ENCODE data around the gene ABHD17C. TPM values are rescaled to one million over a fixed set of nuclear protein-coding genes. Genes with fewer than 3 reads are reported as not detected.

The ABHD17C gene
- total RNA-seq, 2 donors from 2014 or later = 6.2 to 6.4 TPM

DNA sequence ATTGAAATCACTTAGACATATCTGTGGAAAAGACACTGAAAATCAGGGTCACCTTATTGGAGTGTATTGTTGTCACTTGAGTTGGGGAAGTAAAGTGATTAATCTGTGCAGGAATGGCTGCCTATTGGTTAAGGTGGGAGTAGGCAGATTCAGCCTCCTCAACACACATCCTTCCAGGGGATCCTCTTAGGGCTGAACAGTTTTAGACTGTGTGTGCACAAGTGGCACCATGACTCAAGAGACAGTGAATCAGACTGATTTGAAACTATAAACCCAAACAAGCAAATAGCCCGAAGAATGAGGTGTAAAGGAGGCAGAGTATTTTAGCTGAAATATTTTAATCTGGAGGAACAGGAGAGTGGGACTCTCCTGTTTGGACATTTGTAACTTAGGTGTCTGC lies 4.9 kb downstream of the ABHD17C start:
- Mint-ChIP-seq H3K27ac (no peak overlapping the region), H3K4me1 (peaks cover 31% of the 10 kb centered on the region), H3K4me3 (no peak overlapping the region), H3K9me3 (no peaks in the 10 kb centered on the region), H3K36me3 (ENCODE audit: low read depth) (no peaks in the 10 kb centered on the region), H3K27me3 (no peaks in the 10 kb centered on the region)
- ATAC-seq (replicated peaks) = peak; percentile 19

DNA sequence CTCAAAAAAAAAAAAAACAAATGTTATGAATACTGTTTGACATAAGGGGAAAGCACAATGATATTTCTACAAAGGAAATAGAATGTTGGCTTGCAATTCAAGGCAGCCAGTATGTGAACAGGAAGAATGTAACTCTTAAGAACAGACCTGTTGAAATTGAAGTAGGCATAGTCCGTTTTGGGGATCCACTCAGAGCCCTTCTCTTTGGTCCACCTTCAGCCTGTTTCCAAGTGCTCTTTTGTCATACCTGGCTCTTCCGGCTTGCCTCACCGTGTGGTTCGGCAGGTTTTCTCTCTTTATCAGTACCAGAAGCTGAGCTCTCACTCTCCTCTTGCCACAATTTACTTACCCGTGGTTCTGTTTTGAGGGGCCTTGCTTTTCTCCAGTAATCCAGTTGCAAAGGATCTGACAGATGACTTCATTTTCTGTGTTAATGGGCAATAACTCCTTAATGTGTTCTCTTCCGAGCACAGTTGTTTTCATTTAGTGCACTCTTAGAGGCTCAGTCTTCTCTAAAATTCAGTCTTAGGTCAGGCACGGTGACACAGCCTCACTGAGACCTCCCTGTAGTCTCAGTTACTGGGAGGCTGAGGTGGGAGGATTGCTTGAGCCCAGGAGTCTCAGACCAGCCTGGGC lies 6.7 kb downstream of the ABHD17C start:
- Mint-ChIP-seq H3K27ac (peak overlapping the region; percentile 13), H3K36me3 (ENCODE audit: low read depth) (no peaks in the 10 kb centered on the region), H3K27me3 (no peaks in the 10 kb centered on the region), H3K4me3 (no peak overlapping the region), H3K4me1 (peaks cover 28% of the 10 kb centered on the region), H3K9me3 (no peaks in the 10 kb centered on the region)
- ATAC-seq (replicated peaks) = no peak

GRCh38 chr15:80703081-80703480 lies 8.0 kb downstream of the ABHD17C start:
- ATAC-seq (replicated peaks) = no peak
- Mint-ChIP-seq H3K27ac (no peak overlapping the region), H3K36me3 (ENCODE audit: low read depth) (no peaks in the 10 kb centered on the region), H3K4me3 (no peak overlapping the region), H3K9me3 (no peaks in the 10 kb centered on the region), H3K27me3 (no peaks in the 10 kb centered on the region), H3K4me1 (peaks cover 20% of the 10 kb centered on the region)

GRCh38 chr15:80703965-80704364 lies 8.9 kb downstream of the ABHD17C start:
- Mint-ChIP-seq H3K27ac (no peak overlapping the region), H3K9me3 (no peaks in the 10 kb centered on the region), H3K27me3 (no peaks in the 10 kb centered on the region), H3K36me3 (ENCODE audit: low read depth) (no peaks in the 10 kb centered on the region), H3K4me1 (peaks cover 20% of the 10 kb centered on the region), H3K4me3 (no peak overlapping the region)
- ATAC-seq (replicated peaks) = no peak

DNA sequence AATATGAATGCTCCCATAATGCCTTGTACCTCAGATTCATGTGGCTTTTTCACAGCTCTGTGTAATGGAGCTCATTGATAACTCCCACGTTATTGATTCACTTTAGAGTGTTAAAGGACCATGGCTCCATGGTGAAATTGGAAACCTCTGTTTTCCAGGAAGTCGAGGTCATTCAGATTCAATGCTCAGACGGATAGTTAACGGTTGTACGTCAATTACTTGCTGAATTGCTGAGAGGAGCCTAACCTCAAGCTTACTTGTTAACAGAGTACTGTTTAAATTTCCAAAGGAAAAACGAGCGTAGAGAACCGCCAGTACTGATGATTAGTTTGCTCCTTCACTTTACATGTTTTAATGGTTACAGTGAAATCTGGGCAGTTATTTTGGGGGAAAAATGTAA lies 11.1 kb downstream of the ABHD17C start:
- no peak for ATAC-seq (replicated peaks)
- Mint-ChIP-seq H3K36me3 (ENCODE audit: low read depth) (no peaks in the 10 kb centered on the region), H3K4me1 (peaks cover 24% of the 10 kb centered on the region), H3K27me3 (no peaks in the 10 kb centered on the region), H3K9me3 (no peaks in the 10 kb centered on the region), H3K27ac (no peak overlapping the region), H3K4me3 (no peak overlapping the region)

DNA sequence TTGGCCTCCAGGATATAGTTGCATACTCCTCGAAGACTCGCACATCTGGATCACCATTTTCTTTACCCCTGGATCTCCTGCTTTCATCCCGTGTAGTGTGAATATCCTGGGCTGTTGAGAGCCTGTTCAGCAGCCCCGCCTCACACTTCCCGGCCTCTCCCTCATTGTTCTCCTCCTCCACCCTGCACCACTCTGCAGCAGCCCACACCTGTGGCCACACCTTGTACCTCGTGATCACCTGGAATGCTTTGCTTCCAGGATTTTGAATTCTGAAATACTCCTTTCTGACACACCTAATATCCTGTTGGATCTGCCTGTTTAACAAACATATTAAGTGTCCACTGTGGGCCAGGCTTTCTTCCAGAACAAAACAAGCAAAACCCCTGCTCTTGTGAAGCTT lies 14.4 kb downstream of the ABHD17C start:
- Mint-ChIP-seq H3K27ac (peak overlapping the region; percentile 2), H3K4me3 (no peak overlapping the region), H3K9me3 (no peaks in the 10 kb centered on the region), H3K36me3 (ENCODE audit: low read depth) (no peaks in the 10 kb centered on the region), H3K4me1 (peaks cover 22% of the 10 kb centered on the region), H3K27me3 (no peaks in the 10 kb centered on the region)
- ATAC-seq (replicated peaks) = no peak

- H3K27me3 Mint-ChIP-seq = no peaks in the 10 kb centered on the region
- H3K36me3 Mint-ChIP-seq (ENCODE audit: low read depth) = no peaks in the 10 kb centered on the region
- peaks cover 16% of the 10 kb centered on the region for H3K4me1 Mint-ChIP-seq
- H3K4me3 Mint-ChIP-seq = no peak overlapping the region
- H3K27ac Mint-ChIP-seq = peak overlapping the region; percentile 75
- ATAC-seq (replicated peaks) = peak; percentile 99
- H3K9me3 Mint-ChIP-seq = no peaks in the 10 kb centered on the region
Observed at GRCh38 chr15:80710635-80711554, 15.8 kb downstream of the ABHD17C start.

DNA sequence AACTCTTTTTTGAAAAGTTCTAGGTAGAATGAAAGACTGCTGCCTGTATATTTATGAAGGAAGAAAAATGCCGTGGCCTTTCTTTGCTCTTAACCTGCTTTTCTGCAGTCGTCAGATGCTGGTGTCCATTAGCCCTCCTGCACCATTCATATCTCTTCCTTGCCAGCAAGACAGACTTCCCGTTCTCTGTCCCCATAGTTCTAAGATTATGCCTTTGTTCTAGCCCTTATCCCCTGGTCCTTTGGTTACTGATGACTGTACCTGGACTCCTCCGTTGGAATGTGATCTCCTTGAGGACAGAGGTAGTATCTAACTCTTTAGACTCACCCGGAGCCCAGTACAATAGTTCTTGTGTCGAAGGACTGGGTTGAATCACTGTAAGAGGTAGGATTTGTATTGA lies 16.8 kb downstream of the ABHD17C start:
- Mint-ChIP-seq H3K9me3 (no peaks in the 10 kb centered on the region), H3K4me1 (peaks cover 16% of the 10 kb centered on the region), H3K36me3 (ENCODE audit: low read depth) (no peaks in the 10 kb centered on the region), H3K4me3 (no peak overlapping the region), H3K27ac (no peak overlapping the region), H3K27me3 (no peaks in the 10 kb centered on the region)
- ATAC-seq (replicated peaks) = no peak

DNA sequence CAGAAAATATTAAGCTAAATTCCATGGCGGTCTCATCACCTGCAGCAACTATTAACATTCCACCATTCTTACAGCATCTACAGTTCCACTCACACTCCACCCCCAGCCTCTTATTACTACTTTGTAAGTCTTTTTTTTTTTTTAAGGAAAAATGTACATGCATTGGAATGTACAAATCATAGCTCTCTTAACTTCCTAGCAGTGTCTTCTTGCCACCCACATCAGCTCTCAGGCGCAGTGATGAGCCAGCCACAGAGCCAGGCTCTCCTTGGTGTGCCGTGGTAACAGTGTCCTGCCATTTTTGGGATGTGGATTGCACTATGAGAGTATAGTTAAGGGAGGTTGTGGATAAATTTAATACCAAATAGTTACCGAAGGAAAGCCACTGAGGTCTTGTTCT lies 17.8 kb downstream of the ABHD17C start:
- no peak overlapping the region for H3K27ac Mint-ChIP-seq
- no peak for ATAC-seq (replicated peaks)
- H3K4me1 Mint-ChIP-seq = peaks cover 16% of the 10 kb centered on the region
- H3K4me3 Mint-ChIP-seq = no peak overlapping the region
- H3K36me3 Mint-ChIP-seq (ENCODE audit: low read depth) = no peaks in the 10 kb centered on the region
- no peaks in the 10 kb centered on the region for H3K27me3 Mint-ChIP-seq
- H3K9me3 Mint-ChIP-seq = no peaks in the 10 kb centered on the region

DNA sequence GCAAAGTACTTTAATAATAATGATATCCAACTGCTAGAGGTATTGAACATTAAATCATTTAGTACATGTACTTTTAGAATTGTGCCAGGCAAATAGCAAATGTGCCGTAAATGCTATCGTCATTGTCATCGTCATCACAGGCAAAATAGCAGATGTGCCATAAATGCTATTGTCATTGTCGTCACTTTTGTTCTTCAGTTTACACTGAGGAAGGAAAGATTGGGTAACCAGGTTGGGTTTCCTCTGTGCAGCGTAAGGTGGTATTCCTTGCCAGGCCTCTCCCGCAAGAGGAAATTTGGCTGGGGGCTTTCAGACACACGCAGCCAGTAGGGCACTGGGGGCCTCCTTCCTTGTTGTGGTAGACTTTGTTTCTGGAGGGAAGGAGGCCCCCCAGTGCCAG lies 26.4 kb downstream of the ABHD17C start:
- H3K4me3 Mint-ChIP-seq = no peak overlapping the region
- no peak for ATAC-seq (replicated peaks)
- no peaks in the 10 kb centered on the region for H3K4me1 Mint-ChIP-seq
- H3K27me3 Mint-ChIP-seq = no peaks in the 10 kb centered on the region
- no peaks in the 10 kb centered on the region for H3K9me3 Mint-ChIP-seq
- no peaks in the 10 kb centered on the region for H3K36me3 Mint-ChIP-seq (ENCODE audit: low read depth)
- H3K27ac Mint-ChIP-seq = no peak overlapping the region

DNA sequence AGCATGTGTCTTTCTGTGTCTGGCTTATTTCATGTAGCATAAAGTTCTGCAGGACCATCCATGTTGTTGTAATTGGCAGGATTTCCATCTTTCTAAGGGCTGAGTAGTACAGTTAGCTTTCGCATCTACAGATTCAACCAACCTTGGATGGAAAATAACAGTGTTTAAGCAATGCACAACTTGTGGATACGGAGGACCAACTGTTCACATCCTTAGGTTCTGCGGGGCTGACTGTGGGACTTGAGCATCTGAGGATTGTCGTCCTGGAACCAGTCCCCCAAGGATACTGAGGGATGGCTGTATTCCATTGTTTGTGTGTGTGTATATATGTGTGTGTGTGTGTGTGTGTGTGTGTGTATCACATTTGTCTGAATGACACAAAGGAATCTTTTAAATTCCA lies 27.7 kb downstream of the ABHD17C start:
- H3K27ac Mint-ChIP-seq = no peak overlapping the region
- H3K36me3 Mint-ChIP-seq (ENCODE audit: low read depth) = no peaks in the 10 kb centered on the region
- H3K4me3 Mint-ChIP-seq = no peak overlapping the region
- H3K27me3 Mint-ChIP-seq = no peaks in the 10 kb centered on the region
- no peak for ATAC-seq (replicated peaks)
- H3K9me3 Mint-ChIP-seq = no peaks in the 10 kb centered on the region
- no peaks in the 10 kb centered on the region for H3K4me1 Mint-ChIP-seq

DNA sequence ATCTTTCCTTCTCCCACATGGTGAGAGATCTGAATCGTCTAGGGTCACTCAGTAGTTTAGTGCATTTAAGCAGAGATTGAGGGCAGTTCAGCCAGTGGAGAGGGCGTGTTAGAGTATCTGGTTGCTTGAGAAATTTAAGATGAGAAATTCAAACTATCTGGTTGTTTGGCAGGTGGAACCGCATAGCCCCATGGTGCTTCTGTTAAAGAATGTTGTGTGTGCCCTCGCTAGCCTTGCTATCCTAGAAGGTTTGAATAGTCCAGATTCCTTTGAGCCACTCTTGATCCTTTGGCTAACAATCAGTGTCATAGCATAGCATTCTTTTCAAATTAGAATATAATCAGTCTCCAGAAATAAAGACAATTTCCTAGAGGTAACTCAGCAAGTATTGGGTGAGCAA lies 32.1 kb downstream of the ABHD17C start:
- H3K27ac Mint-ChIP-seq = no peak overlapping the region
- no peaks in the 10 kb centered on the region for H3K27me3 Mint-ChIP-seq
- H3K36me3 Mint-ChIP-seq (ENCODE audit: low read depth) = no peaks in the 10 kb centered on the region
- ATAC-seq (replicated peaks) = no peak
- H3K9me3 Mint-ChIP-seq = no peaks in the 10 kb centered on the region
- no peaks in the 10 kb centered on the region for H3K4me1 Mint-ChIP-seq
- H3K4me3 Mint-ChIP-seq = no peak overlapping the region

DNA sequence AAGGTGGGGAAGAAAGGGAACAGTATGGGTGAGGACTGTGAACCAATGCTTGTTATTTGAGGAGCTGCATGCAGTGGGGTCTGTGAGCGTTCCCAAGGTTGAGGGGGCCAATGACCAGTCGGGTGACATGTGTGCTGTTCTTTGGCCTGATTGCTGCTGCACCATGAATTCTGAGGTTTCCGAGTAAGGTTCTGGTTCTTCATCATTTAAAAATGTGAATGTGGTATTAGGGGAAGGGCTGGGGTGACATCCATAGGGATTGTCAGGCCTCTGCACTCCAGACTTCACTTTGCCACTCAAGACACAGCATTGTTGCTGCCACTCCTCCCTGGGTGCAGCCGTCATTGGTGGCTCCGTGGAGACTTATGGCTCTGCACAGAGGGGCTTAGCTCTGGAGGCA lies 32.5 kb downstream of the ABHD17C start:
- Mint-ChIP-seq H3K36me3 (ENCODE audit: low read depth) (no peaks in the 10 kb centered on the region), H3K27ac (no peak overlapping the region), H3K4me3 (no peak overlapping the region), H3K4me1 (no peaks in the 10 kb centered on the region), H3K9me3 (no peaks in the 10 kb centered on the region), H3K27me3 (no peaks in the 10 kb centered on the region)
- no peak for ATAC-seq (replicated peaks)

DNA sequence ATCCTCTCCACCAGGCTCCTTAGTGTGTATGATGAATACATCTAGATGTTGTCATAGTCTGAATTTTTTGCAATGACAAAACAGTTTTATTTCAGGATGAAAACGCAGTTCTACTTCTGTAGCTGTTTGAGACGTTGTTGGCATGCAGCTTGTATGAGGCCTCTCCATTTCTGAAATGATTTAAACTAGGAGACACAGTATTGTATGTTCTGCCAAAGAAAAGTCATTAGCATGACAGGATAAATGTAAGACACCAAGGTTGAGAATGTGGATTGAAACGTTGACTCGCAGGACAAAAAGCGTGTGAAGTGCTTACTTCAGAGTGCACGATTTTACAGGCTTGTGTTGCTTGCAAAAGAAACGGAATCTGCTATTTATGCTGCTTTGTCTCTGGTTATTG lies 35.3 kb downstream of the ABHD17C start:
- Mint-ChIP-seq H3K9me3 (no peaks in the 10 kb centered on the region), H3K27me3 (no peaks in the 10 kb centered on the region), H3K36me3 (ENCODE audit: low read depth) (no peaks in the 10 kb centered on the region), H3K4me1 (peaks cover 1% of the 10 kb centered on the region), H3K27ac (no peak overlapping the region), H3K4me3 (no peak overlapping the region)
- ATAC-seq (replicated peaks) = no peak

DNA sequence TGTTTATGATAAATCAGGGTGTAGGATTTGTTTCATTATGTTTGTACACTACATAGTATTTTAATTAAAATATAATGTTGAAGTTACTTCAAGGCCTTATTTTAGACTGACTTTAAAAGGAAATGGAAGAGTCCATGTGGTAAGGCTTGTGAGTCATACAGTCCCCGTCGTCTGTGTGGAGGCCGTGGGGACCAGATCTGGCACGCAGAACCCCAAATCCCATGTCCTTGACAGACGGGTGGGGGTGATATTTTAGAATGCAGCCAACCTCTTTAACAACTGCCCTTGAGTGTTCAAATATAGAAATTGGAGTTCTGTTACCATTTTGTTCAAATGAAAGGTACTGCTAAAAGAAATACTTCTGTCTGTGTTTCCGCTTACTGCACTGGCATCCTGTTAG lies 35.8 kb downstream of the ABHD17C start:
- Mint-ChIP-seq H3K27me3 (no peaks in the 10 kb centered on the region), H3K4me1 (peaks cover 5% of the 10 kb centered on the region), H3K36me3 (ENCODE audit: low read depth) (no peaks in the 10 kb centered on the region), H3K27ac (no peak overlapping the region), H3K4me3 (no peak overlapping the region), H3K9me3 (no peaks in the 10 kb centered on the region)
- ATAC-seq (replicated peaks) = no peak

All from activated T-helper 17 cell treated with anti-CD3 and anti-CD28 coated beads, Interleukin-2, amount 50 U/mL, for 72 hours (primary cell).